ENCODE measurements around the gene SERPINA5. TPM values are rescaled to one million over a fixed set of nuclear protein-coding genes. Genes with fewer than 3 reads are reported as not detected.

SERPINA5 gene
- total RNA-seq = not detected in 2 replicates

DNA sequence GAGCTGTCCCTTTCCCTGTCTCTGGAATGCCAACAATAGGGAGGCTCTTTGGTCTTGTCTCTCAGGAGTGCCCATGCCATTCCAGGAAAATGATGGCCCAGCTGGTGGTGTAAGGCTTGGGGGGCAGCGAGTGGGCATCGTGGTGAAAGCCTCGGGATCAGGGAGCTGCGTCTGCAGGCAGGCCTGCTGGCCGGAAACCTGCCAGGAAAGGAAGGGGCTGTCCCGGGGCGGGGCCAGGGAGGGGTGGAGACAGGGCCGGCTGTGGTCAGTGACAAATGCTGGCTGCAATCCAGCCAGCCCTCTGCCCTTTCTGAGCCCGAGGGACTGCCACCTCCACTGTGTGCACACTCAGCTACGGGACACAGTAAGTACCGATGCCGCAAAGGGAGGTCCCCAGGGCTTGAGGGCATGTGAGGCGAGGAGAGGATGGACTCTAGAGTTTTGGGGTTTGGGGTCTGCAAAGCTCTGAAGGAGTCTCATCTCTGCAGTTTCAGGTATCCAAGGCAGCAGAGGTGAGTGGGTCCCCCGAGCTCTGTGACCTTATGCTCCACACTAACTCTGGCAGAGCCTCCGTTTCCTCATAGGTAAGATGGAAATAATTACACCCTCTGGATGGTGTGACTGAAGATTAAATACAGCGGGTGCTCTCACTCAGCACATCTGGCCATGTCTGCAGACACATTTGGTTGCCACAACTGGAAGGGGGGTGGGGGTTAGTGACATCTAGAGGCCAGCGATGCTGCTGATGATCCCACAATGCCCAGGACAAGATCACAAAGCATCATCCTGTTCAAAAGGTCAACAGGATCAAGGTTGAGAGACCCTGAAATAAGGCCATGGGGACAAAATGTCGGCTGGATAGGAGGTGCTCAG lies at the start of gene SERPINA5:
Gene SERPINA5, plus strand, starts transcription at position 300 of the 873 bp plus-strand sequence. CDS start 5,937 bp downstream, outside the sequence.

DNA sequence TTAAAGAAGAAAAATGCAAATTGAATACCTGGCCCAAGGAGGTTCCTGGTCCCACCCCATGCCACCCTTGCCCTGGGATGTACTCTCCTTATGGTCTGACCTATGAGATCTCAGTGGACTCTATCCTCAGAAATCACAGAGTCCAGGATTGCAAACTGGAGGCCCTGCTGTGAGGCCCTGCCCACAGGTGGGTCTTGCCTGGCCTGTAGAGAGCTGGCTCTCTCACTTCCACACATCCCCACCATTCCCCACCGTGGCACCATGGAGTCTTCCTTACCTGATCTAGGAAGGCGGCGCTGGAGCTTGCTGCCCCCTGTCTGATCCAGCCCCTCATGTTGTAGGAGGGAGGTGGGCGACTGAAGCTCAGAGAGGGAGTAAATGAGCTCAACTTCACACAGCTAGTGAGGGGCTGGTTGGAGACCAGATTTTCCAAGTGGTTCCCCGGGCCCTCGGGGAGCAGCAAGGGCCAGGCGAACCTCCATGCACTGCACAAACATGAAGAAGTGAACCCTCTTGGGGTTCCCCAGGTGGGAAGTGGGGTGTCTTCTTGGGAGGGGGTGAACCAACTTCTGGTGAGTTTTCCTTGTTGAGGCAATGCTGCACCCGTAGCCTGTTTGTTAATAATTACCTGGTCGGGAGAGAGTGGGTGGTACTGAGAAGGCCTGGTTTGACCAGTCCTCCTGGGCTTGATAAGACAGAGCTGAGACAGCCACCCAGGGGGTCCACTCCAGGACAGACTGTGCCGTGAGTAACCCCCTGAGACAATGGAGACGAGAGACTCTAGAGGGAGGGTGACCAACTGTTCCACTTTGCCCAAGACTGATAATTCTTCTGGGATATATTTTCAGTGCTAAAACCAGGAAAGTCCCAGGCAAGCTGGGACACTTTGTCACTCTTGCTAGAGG lies 20.2 kb upstream of the SERPINA5 start, which contains the start of gene SERPINA4:
Gene SERPINA4, plus strand, starts transcription at position 692 of the 905 bp plus-strand sequence. CDS start 2,041 bp downstream, outside the sequence.

GRCh38 chr14:94612174-94612573 lies 30.9 kb downstream of the SERPINA5 start, which contains the start of gene SERPINA3:
SERPINA3 (plus strand) TSS chr14:94612391; CDS start chr14:94614442, 2,051 bp downstream.

Other genes with a start within 250 kb of the SERPINA5 start
- gene SERPINA2, start 214.7 kb upstream of the SERPINA5 start, total RNA-seq = not detected in 2 replicates
- gene SERPINA1, start 192.8 kb upstream of the SERPINA5 start, total RNA-seq = 0.30 and 0.32 TPM in 2 replicates
- not detected in 2 replicates for gene SERPINA11, start 128.6 kb upstream of the SERPINA5 start, total RNA-seq
- gene SERPINA9, start 105.2 kb upstream of the SERPINA5 start, total RNA-seq = not detected in 2 replicates
- not detected in 2 replicates for gene SERPINA12, start 72.0 kb upstream of the SERPINA5 start, total RNA-seq
- gene SERPINA4, start 20.0 kb upstream of the SERPINA5 start, total RNA-seq = not detected in 2 replicates
- gene SERPINA3, start 31.0 kb downstream of the SERPINA5 start, total RNA-seq = 4.6 and 38.6 TPM in 2 replicates
- gene GSC, start 188.7 kb downstream of the SERPINA5 start, total RNA-seq = 0.30 TPM in 1 of 2 replicates, not detected in the other

Data from smooth muscle cell of the umbilical artery (primary cell).